Upper lobe of left lung (tissue), 4 donors: ENCODE results near the gene DPF3.

ENCODE experiments used
- POLR2A ChIP-seq, 4 donors: fragments of 450-650 bp; IDR thresholded peaks; one replicate each; pipeline ENCODE4 v1.5.1; 2016 to 2017; ENCODE audit warnings: antibody characterized with exemption in 4 of 4, mild to moderate bottlenecking in 2 of 4
- TF ChIP-seq, protein P1 (sequence below), 6 experiments: fragments of 450-650 bp in 4 of 6; fragments of 200-600 bp in 2 of 6; sonication (generic) in 2 of 6; IDR thresholded peaks; one replicate each; pipeline ENCODE4 v1.5.1; 2016 to 2019; ENCODE audit warnings: antibody characterized with exemption in 6 of 6

DNA sequence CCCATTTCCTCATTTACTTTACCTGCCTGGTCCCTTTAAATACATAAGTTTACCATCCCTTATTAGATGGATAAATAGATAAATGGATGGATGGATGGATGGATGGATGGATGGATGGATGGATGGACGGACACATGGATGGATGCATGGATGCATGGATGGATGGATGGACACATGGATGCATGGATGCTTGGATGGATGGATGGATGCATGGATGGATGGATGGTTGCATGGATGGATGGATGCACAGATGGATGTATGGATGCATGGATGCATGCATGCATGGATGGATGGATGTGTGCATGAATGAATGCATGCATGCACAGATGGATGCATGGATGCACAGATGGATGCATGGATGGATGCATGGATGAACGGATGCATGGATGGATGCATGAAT, 93.6 kb downstream of the DPF3 start:
- no peak for TF ChIP-seq POLR2A (IDR thresholded peaks at IDR 0.05)
- TF ChIP-seq, protein P1, sequence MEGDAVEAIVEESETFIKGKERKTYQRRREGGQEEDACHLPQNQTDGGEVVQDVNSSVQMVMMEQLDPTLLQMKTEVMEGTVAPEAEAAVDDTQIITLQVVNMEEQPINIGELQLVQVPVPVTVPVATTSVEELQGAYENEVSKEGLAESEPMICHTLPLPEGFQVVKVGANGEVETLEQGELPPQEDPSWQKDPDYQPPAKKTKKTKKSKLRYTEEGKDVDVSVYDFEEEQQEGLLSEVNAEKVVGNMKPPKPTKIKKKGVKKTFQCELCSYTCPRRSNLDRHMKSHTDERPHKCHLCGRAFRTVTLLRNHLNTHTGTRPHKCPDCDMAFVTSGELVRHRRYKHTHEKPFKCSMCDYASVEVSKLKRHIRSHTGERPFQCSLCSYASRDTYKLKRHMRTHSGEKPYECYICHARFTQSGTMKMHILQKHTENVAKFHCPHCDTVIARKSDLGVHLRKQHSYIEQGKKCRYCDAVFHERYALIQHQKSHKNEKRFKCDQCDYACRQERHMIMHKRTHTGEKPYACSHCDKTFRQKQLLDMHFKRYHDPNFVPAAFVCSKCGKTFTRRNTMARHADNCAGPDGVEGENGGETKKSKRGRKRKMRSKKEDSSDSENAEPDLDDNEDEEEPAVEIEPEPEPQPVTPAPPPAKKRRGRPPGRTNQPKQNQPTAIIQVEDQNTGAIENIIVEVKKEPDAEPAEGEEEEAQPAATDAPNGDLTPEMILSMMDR (IDR thresholded peaks at IDR 0.05) = no peak
